GM19397 (cell line): ENCODE data around the gene SMTN.
"Not testable (repeated sequence)": the region's sequence is repeated elsewhere in the genome, so short reads cannot be mapped to it uniquely, and the experiment has no call there.

Experiments
- ATAC-seq: cut with Tn5 transposase; IDR thresholded peaks from one replicate; pipeline ENCODE4 v1.9.1; 2021; ENCODE audit warnings: mild to moderate bottlenecking, moderate library complexity; ENCODE audit not compliant: unreplicated experiment

The SMTN gene

DNA sequence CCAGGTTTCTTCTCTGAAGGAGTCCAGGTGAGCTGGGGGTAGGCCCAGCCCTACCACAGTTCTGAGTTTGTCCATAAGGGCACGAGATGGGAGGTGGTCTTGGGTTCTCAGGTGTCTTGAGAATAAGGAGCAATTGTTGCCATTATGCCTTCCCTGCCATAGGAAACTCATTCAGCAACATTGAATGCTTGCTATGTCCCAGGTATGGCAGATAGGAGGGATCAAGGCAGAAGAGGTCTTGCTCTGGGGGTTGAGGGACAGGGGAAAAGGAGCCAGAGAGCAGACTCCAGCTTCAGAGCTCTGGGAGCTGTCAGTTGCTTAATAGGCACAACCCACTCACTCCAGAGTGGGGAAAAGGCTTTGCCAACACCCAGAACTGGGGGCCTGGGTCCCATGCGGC, 22.0 kb downstream of the SMTN start:
- no peak for ATAC-seq

GRCh38 chr22:31103899-31104694, 23.0 kb downstream of the SMTN start:
- ATAC-seq, result no peak

DNA sequence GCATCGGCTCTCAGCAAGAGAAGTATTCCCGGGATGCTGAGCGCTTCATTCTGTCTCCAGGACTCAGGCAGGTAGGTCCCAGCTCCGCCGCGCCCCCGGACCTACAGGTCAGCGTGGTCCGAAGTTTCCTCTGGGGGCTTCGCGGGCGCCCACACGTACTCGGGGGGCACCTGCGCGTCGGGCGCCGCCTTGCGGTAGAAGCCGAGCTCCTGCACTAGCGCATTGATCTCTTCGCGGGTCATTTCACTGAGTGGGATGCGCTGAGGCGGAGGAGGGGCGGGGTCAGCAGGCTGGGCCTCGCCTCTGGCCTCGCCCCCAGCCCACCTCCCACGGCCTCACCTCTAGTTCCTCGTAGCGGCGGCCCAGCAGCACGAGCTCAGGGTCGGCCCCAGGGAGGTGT, 23.8 kb downstream of the SMTN start:
- no peak for ATAC-seq

DNA sequence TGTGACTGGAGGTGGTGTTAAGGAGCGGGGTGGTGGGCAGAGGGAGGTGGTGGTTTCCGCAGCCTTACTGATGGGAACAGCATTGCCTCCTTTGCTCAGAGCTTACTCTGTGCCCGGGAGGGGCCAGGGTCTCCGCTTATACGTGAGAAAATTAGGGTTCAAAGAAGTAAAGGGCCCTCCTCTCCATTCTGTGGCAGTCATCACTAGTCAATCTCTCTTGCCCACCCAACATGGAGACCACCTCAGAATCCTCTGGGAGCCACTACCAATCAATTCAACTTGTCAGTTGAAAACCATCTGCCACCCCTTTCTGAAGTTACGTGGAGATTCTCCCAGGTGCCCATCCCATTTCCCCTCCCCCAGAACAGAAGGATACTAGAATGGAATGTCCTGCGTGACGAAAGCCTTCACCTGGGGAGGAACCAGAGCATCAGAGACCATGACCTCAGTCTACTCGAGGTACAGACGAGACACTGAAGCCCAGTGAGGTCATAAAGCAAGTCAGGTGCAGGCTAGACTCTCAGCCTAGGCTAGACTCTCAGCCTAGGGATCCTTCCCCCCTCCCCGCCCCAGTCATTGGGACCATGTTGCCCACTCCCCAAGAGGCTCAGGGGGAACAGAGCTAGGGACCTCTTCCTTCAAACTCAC, 24.3 kb downstream of the SMTN start:
- no peak for ATAC-seq

- ATAC-seq, result no peak
Observed at GRCh38 chr22:31106001-31106571, 25.0 kb downstream of the SMTN start.

- no peak for ATAC-seq
Observed at GRCh38 chr22:31106731-31107177, 25.6 kb downstream of the SMTN start.

DNA sequence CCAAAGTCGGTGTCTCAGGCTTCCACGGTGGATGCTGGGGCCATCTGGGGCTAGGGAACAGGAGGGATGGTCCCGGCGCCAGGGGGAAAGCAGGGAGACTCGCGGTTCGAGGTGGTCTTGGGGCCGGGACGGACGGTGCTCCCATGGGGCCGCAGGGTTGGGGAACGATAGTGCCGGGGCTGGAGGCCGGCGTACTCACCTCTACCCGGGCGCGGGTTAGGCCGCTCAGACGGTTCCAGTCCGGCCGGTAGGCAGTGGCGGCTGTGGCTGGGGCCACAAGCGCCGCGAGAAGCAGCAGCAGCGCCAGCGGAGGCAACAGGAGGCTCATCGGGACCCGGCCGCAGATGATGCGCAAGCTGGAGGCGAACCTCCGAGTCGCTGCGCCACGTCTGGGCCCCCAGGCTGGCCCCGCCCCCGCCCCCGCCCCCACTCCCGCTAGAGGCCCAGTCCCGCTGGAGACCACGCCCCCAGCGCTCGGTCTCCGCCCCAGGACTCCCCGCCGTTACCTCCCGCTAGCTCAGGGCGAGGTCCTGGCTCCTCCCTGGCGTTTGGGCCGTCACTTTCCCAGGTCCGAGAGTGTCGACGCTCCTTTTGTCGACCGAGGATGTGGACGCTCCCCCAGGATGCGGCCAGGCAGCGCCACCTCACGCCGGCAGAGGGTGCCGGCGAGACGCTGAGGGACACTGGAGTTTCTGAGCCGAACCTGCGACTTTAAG, 26.2 kb downstream of the SMTN start, which contains the start of gene SELENOM:
Gene SELENOM (minus strand): TSS at position 391 of the 716 bp plus-strand sequence. CDS start 63 bp downstream, at position 328.
- ATAC-seq, result peak; percentile 82

- ATAC-seq, result no peak
Observed at GRCh38 chr22:31107894-31108218, 26.7 kb downstream of the SMTN start.

DNA sequence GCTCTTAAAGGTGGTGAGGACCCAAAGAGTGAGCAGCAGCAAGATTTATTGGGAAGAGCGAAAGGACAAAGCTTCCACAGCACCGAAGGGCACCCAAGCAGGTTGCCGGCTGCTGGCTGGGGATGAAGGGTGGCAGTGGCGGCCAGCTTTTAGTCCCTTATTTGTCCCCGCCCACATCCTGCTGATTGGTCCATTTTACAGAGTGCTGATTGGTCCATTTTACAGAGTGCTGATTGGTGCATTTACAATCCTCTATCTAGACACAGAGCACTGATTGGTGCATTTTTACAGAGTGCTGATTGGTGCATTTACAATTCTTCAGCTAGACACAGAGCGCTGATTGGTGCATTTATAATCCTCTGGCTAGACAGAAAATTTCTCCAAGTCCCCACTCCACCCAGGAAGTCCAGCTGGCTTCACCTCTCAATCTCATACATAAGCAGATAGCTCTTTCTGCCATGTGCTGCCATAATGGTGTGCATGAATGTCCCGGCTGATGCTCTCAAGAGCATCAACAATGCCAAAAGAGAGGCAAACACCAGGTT, 31.5 kb downstream of the SMTN start:
- ATAC-seq, result not testable (repeated sequence)

GRCh38 chr22:31118046-31118820, 37.1 kb downstream of the SMTN start:
- no peak for ATAC-seq

DNA sequence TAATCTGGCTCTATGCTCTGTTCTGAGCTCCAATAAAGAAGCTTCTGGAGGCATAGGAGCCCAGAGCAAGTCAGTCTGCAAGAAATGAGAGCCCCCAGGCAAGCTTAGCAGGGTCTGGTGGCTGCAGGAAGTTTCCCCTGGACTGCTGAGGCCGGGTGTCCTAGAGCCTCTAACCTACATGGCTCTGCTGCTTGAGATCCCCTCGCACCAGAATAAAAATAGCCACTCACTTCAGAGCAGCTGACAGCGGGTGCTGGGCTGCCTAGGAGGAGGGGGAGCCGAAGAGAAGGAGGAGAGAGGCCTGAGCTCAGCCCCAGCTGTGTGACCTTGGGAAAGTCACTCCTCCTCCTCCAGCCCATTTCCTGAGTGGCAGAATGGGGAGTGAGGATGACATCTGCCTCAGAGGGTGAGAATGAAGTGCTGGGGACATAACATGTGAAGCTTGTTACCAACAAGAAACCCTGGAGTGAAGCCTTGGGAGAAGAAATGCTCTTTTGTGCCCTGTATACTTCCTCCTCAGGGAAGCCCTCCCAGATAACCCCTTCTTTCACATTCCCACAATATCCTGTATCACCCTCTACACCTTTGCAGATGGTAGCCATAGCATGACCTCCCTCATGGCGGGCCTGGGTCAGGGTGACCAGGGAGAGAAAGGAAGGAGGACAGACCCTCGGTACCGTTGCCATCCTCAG, 38.1 kb downstream of the SMTN start:
- no peak for ATAC-seq

- no peak for ATAC-seq
Observed at GRCh38 chr22:31120230-31120629, 39.1 kb downstream of the SMTN start.

DNA sequence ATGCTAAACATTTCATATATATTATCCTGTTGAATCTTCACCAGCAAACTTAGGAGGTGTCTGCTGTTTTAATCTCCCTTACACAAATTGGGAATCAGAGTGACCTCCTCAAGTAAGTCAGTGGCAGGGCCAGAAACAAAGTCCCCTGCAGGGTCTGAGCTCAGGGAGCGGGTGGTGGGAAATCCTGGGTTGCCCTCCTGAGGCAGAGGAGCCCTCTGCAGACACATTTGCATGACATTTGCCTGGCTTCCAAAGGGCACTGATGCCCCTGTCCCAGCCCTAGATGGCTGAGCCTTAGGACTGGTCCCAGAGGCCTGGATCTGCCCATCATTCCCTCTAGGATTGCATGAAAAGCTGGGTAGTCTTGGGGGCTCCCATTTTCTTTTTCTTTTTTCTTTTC, 39.5 kb downstream of the SMTN start:
- no peak for ATAC-seq

GRCh38 chr22:31121403-31121802, 40.3 kb downstream of the SMTN start:
- ATAC-seq, result no peak

DNA sequence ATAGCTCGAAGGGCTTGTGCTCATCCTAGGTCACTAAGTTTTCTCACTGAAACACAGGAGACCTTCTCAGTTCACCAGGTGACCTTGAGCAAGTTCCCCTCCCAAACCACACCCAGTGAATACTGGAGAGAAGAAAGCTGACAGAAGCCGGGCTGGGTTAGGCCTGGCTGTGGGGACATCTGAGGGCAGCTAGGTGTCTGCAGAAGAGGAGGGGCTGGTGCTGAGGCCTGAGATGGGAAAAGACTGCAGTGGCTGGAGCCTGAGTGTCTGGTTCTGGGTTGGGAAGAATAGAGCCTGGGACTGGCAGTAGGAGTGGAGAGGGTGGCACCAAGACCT, 41.0 kb downstream of the SMTN start:
- ATAC-seq, result no peak

- no peak for ATAC-seq
Observed at GRCh38 chr22:31122532-31123291, 41.6 kb downstream of the SMTN start, which contains the start of gene INPP5J. INPP5J (plus strand) TSS chr22:31122966; CDS start chr22:31123015, 49 bp downstream.

DNA sequence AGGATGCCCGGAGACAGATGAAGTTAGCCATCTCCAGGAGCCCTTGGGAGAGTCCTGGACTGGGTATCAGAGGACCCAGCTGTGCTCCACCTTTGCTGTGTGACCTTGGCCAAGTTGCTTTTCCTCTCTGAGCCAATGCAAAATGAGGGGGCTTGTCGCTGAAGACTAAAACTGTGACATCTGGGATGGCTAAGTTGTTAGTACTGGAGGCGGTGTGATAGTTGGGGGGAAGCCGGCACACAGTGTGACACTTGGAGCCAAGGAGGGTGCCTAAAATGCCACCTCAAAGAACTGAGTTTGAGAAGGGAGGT, 42.1 kb downstream of the SMTN start:
- no peak for ATAC-seq

DNA sequence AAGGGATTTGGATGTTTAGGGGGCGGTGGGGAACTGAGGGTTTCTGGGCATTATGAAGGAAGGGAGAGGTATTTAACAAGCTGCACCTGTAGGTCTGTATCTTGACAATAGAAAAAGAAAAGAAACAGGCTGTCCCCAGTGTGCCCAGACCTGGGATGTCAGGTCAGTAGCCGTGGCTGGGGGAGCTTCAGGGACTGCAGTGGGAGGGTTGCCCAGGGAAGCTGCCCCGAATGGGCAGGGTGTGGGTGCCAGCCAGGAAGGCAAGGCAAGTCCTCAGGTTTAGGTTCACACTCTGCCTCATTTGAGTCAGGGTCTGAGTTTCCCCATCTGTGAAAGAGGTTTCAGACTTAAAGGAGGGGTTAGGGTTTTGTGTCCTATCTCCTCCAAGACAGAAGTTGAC, 43.2 kb downstream of the SMTN start:
- no peak for ATAC-seq

DNA sequence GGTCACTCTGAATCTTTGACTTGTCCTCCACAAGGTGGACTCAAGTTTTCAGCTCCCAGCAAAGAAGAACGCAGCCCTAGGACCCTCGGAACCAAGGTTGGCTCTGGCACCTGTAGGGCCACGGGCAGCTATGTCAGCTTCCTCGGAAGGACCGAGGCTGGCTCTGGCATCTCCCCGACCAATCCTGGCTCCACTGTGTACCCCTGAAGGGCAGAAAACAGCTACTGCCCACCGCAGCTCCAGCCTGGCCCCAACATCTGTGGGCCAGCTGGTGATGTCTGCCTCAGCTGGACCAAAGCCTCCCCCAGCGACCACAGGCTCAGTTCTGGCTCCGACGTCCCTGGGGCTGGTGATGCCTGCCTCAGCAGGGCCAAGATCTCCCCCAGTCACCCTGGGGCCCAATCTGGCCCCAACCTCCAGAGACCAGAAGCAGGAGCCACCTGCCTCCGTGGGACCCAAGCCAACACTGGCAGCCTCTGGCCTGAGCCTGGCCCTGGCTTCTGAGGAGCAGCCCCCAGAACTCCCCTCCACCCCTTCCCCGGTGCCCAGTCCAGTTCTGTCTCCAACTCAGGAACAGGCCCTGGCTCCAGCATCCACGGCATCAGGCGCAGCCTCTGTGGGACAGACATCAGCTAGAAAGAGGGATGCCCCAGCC, 43.8 kb downstream of the SMTN start:
- ATAC-seq, result no peak
